ENCODE measurements around the gene ARHGAP18. TPM values are rescaled to one million over a fixed set of nuclear protein-coding genes. Genes with fewer than 3 reads are reported as not detected.

Gene ARHGAP18
- total and polyA plus RNA-seq, 2 of the 13 experiments (the other 11 are each of a cell fraction or from before 2014, with no cell fraction given) = 58.2 to 115 TPM

GRCh38 chr6:129662980-129663431, 47.0 kb downstream of the ARHGAP18 start:
- H3K4me3 ChIP-seq (replicated peaks in 1 of 3; ENCODE audit: insufficient read depth in 1 of 3, low read depth in 2 of 3, low read length in 3 of 3) = no peak overlapping the region
- no peak for DNase-seq (ENCODE audit: low spot score)
- WGBS (ENCODE audit: low lambda C conversion rate) = 84% methylated on average over 4 of the region's 4 CpGs
- CTCF ChIA-PET (ENCODE audit: low intra/inter-chr PET ratio, low total read pairs) = no interaction called here
- H3K4me2 ChIP-seq (ENCODE audit: low read depth, low read length) = no peak overlapping the region; the same call in 1 of the 2 replicates
- peak; percentile 24; the same call in 2 of the 3 replicates for ATAC-seq
- intact Hi-C loops (cut with micrococcal nuclease; ENCODE audit: unreplicated experiment) = no loop called here
- no peak for FAIRE-seq
- in situ Hi-C loops (cut with HindIII; ENCODE audit: extremely low pct_ligation_motif_present, low pct_unique_long_range_greater_than_20kb) = no loop called here
- peaks cover 82% of the 10 kb centered on the region for H3K4me1 ChIP-seq (ENCODE audit: insufficient read depth, low read length)
- no peak overlapping the region for H3K9ac ChIP-seq (ENCODE audit: insufficient read depth, low read depth, low read length)
- H3K27me3 ChIP-seq (ENCODE audit: control insufficient read depth in 1 of 2, insufficient read depth in 2 of 2, low read length in 2 of 2) = no peaks in the 10 kb centered on the region
- peaks cover 100% of the 10 kb centered on the region for H3K79me2 ChIP-seq (ENCODE audit: insufficient read depth, low read length)
- peak overlapping the region; percentile 65 for H3K27ac ChIP-seq (ENCODE audit: extremely low read length, insufficient read depth, low read length)
- H2AFZ ChIP-seq (ENCODE audit: low read length) = no peak overlapping the region
- H3K9me3 ChIP-seq (ENCODE audit: low read length) = no peaks in the 10 kb centered on the region
- peaks cover 19% of the 10 kb centered on the region for H4K20me1 ChIP-seq (ENCODE audit: insufficient read depth, low read length)
- BruUV-seq (replicated peaks) = no TSS peak
- TF ChIP-seq TFAP4 (IDR thresholded peaks at IDR 0.05; ENCODE audit: borderline replicate concordance, low read depth) (0 out of 2 replicates have a peak, but pooled peaks have one; percentile 33), ZNF335 (CRISPR knock-in tag; IDR thresholded peaks at IDR 0.05) (0 out of 2 replicates have a peak, but pooled peaks have one; percentile 16), ZNF687 (CRISPR knock-in tag; IDR thresholded peaks at IDR 0.05) (no peak), ZNF629 (CRISPR knock-in tag; conservative IDR thresholded peaks at IDR 0.05) (peak; percentile 84), ERF (CRISPR knock-in tag; IDR thresholded peaks at IDR 0.05) (0 out of 2 replicates have a peak, but pooled peaks have one; percentile 18), RBM22 (optimal IDR thresholded peaks at IDR 0.05; ENCODE audit: low read length) (peak; percentile 46), FOSL2 (CRISPR knock-in tag; IDR thresholded peaks at IDR 0.05) (peak; percentile 54), NFAT5 (CRISPR knock-in tag; IDR thresholded peaks at IDR 0.05) (no peak)
- TF ChIP-seq, protein P1, sequence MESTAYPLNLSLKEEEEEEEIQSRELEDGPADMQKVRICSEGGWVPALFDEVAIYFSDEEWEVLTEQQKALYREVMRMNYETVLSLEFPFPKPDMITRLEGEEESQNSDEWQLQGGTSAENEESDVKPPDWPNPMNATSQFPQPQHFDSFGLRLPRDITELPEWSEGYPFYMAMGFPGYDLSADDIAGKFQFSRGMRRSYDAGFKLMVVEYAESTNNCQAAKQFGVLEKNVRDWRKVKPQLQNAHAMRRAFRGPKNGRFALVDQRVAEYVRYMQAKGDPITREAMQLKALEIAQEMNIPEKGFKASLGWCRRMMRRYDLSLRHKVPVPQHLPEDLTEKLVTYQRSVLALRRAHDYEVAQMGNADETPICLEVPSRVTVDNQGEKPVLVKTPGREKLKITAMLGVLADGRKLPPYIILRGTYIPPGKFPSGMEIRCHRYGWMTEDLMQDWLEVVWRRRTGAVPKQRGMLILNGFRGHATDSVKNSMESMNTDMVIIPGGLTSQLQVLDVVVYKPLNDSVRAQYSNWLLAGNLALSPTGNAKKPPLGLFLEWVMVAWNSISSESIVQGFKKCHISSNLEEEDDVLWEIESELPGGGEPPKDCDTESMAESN (CRISPR knock-in tag; conservative IDR thresholded peaks at IDR 0.05) = no peak
- POLR2A ChIA-PET = interaction anchor here (1.6 to 3.6 kb wide), 3 partner anchors 19 to 46 kb away, joined by 3 to 24 read pairs (median 5); partner anchors contain the start of gene ARHGAP18
- peaks cover 4 to 27% of the 10 kb centered on the region in 2 experiments; a peak in 4 of 5 replicates for H3K36me3 ChIP-seq (replicated peaks in 1 of 2; ENCODE audit: control insufficient read depth in 1 of 2, insufficient read depth in 2 of 2, low read length in 2 of 2)
